SH-SY5Y (cell line): Measurements from ENCODE around the gene PGAP3.

Experiments
- GATA2 ChIP-seq: IDR thresholded peaks from 2 replicates; pipeline ENCODE4 v1.6.1; 2011; ENCODE audit warnings: mild to moderate bottlenecking, low read depth, low read length
- GATA3 ChIP-seq: IDR thresholded peaks from 2 replicates; pipeline ENCODE4 v1.6.1; 2011; ENCODE audit warnings: low read depth, mild to moderate bottlenecking, low read length, moderate library complexity

- TF ChIP-seq GATA3 (no peak), GATA2 (no peak)
Observed at GRCh38 chr17:39709319-39709997, 21.6 kb upstream of the PGAP3 start.
